Smooth muscle cell of bladder (primary cell): ENCODE measurements around the gene RNF149. TPM values are rescaled to one million over a fixed set of nuclear protein-coding genes. Genes with fewer than 3 reads are reported as not detected.

Source experiments
- total RNA-seq: library from RNA; depleted of rRNA; stranded (reverse); fragments of >200 nt; gene quantifications from 2 replicates; pipeline ENCODE4 v1.2.3, GENCODE V29; 2014

Gene RNF149
- total RNA-seq: 36.8 and 53.1 TPM in 2 replicates

GRCh38 chr2:101308432-101309210 lies at the start of gene RNF149:
Gene RNF149 (minus strand): TSS chr2:101308701. CDS start chr2:101308588, 113 bp downstream.

GRCh38 chr2:101252408-101253012 lies 56.0 kb downstream of the RNF149 start, which contains the start of gene CNOT11:
Gene CNOT11 (plus strand): TSS chr2:101252886. CDS start chr2:101252965, 79 bp downstream.

Other genes with a start within 250 kb of the RNF149 start
- gene TBC1D8, start 157.3 kb downstream of the RNF149 start, total RNA-seq: 17.2 and 18.9 TPM in 2 replicates
- 12.1 and 15.5 TPM in 2 replicates for gene CNOT11, start 55.8 kb downstream of the RNF149 start, total RNA-seq
- 0.14 and 0.65 TPM in 2 replicates for gene CREG2, start 78.8 kb upstream of the RNF149 start, total RNA-seq
- gene RFX8, start 166.4 kb upstream of the RNF149 start, total RNA-seq: 1.3 and 2.0 TPM in 2 replicates